ENCODE data around the gene ZBTB34.

GRCh38 chr9:126833020-126833419, 27.4 kb upstream of the ZBTB34 start:
- TF ChIP-seq CTCF (IDR thresholded peaks at IDR 0.05; ENCODE audit: low read length) (no peak), EZH2 (IDR thresholded peaks at IDR 0.05; ENCODE audit: borderline replicate concordance, low read length) (no peak)
